GM12864 (cell line): Measurements from ENCODE around the gene RNF144B.
"Not testable (repeated sequence)": the region's sequence is repeated elsewhere in the genome, so short reads cannot be mapped to it uniquely, and the experiment has no call there.

Experiments
- DNase-seq: peaks from one replicate; pipeline ENCODE4 v3.0.0-alpha.2; 2011; ENCODE audit warnings: low read depth
- H3K4me3 ChIP-seq: 2 replicates; pipeline ENCODE4 v1.5.1; 2011; ENCODE audit warnings: mild to moderate bottlenecking, low read depth, low read length, control low read depth
- TF ChIP-seq, protein P1 (sequence below): IDR thresholded peaks from 2 replicates; pipeline ENCODE4 v1.5.1; 2011; ENCODE audit warnings: low read depth, mild to moderate bottlenecking, moderate library complexity, low read length, control low read depth, inconsistent platforms; ENCODE audit errors: missing control alignments

RNF144B gene

GRCh38 chr6:18359237-18359885 is 27.8 kb upstream of the RNF144B start:
- H3K4me3 ChIP-seq: no peak overlapping the region
- peak; percentile 50 for DNase-seq
- TF ChIP-seq, protein P1, sequence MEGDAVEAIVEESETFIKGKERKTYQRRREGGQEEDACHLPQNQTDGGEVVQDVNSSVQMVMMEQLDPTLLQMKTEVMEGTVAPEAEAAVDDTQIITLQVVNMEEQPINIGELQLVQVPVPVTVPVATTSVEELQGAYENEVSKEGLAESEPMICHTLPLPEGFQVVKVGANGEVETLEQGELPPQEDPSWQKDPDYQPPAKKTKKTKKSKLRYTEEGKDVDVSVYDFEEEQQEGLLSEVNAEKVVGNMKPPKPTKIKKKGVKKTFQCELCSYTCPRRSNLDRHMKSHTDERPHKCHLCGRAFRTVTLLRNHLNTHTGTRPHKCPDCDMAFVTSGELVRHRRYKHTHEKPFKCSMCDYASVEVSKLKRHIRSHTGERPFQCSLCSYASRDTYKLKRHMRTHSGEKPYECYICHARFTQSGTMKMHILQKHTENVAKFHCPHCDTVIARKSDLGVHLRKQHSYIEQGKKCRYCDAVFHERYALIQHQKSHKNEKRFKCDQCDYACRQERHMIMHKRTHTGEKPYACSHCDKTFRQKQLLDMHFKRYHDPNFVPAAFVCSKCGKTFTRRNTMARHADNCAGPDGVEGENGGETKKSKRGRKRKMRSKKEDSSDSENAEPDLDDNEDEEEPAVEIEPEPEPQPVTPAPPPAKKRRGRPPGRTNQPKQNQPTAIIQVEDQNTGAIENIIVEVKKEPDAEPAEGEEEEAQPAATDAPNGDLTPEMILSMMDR: no peak

DNA sequence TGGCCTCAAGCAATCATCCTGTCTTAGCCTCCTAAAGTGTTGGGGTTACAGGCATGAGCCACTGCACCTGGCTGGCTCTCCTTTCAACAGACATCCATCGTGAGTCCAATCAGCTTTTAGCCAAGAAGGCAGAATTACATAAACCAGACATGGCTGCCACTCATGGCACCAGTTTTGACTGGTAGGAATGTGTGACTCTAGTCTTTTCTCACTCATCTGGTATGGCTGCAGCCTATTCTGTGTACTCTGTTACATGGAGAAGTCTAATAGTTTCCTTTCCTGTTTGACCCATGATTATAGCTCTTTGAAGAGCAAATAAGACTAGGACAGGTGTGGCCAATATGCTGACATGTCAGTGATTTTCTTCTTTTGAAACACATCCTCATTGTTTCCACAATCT is 27.0 kb upstream of the RNF144B start:
- TF ChIP-seq, protein P1: no peak
- H3K4me3 ChIP-seq: no peak overlapping the region
- DNase-seq: no peak

GRCh38 chr6:18362058-18362561 is 25.0 kb upstream of the RNF144B start:
- H3K4me3 ChIP-seq: no peak overlapping the region
- no peak for DNase-seq
- TF ChIP-seq, protein P1: no peak

DNA sequence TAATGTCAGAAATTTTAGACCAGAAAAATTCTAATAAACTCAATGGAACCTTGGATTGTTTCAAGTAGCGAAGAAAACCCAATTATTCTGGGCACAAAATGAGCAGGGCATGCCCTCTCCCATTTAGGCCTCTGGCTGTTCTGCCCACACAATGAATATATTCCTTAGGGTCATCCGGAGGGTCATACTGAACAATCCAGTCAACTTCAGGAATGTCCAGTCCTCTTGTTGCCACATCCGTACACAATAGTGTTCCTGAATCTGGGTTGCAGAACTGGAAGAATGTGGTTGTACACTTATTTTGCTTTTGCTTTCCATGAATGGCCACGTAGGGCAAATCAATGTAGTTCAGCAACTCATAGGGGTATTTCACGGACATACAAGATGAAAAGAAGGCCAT is 23.4 kb upstream of the RNF144B start:
- no peak for DNase-seq
- TF ChIP-seq, protein P1: no peak
- no peak overlapping the region for H3K4me3 ChIP-seq

- H3K4me3 ChIP-seq, DNase-seq: not testable (repeated sequence)
These were observed 22.6 kb upstream of the RNF144B start for GRCh38 chr6:18364561-18364960.

DNA sequence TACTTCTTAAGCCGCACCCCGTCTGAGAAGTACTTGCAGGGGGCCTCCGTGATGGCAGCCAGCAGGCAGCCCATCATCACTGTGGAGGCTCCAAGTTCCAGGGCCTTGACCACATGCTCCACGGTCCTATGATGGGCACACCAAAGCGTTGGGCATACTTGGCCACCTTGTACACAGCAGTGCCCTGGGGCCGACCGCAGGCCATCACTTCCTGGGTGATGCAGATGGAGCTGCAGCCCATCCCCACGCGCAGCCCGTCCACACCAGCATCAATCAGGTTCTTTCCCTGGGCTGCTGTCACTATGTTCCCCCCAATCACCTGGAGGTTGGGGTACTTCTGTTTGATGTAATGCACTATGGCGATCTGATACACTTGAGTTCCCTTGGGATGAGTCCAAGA is 19.8 kb upstream of the RNF144B start:
- no peak overlapping the region for H3K4me3 ChIP-seq
- TF ChIP-seq, protein P1: no peak

GRCh38 chr6:18368277-18369105 is 18.7 kb upstream of the RNF144B start:
- no peak overlapping the region for H3K4me3 ChIP-seq
- TF ChIP-seq, protein P1: no peak
- no peak for DNase-seq

More for the DNA sequence above, 19.8 kb upstream of the RNF144B start:
- no peak for DNase-seq
